ENCODE data around the gene FAM3D.
"Not testable (repeated sequence)": the region's sequence is repeated elsewhere in the genome, so short reads cannot be mapped to it uniquely, and the experiment has no call there.

FAM3D gene

DNA sequence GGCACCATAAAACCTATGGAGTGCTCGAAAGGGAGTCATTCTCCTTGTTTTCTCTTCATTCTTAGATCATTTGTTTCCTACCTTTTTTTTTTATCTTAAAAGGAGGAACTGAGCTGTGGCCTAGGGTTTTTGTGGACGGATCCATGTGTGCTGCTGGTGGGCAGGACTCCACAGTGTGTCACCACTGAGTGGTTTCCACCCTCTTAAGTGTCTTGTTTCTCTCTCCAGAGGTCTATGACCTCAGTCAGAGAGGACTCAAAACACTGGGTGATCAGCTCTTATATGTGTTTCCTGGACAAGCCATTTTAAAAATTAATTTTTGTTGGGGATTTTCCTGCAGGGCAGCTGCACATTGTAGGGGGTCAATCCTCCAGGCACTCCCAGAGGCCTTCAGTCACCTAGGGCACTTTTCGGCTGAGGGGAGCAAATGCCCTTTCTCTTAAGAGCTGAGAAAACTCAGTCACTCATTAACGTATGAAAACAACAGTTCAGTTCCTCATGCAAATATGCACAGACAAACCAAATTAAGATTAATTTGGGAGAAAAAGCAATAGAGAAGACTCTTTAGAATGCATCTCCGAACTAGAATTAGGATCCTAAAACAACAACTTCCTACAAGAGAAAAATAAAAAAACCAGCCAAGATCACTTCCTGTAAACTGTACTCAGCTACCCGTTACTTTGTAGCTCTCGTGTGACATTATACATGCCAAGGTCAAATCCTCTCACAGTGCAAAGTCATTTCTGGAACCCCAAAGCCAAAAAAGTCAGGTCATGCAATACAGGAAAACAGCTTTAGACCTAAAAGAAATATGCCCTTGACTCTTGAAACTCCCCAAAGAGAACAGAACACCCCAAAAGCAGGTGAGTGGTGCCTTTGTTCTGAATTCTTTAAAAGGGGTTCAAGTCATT is 27.6 kb upstream of the FAM3D start:
- no peak for DNase-seq
- no peak for ATAC-seq
- Mint-ChIP-seq H3K9me3 (peaks cover 23% of the 10 kb centered on the region), H3K36me3 (ENCODE audit: low read depth) (no peaks in the 10 kb centered on the region), H3K27ac (no peak overlapping the region), H3K27me3 (peaks cover 8% of the 10 kb centered on the region), H3K4me3 (no peak overlapping the region), H3K4me1 (no peaks in the 10 kb centered on the region)

DNA sequence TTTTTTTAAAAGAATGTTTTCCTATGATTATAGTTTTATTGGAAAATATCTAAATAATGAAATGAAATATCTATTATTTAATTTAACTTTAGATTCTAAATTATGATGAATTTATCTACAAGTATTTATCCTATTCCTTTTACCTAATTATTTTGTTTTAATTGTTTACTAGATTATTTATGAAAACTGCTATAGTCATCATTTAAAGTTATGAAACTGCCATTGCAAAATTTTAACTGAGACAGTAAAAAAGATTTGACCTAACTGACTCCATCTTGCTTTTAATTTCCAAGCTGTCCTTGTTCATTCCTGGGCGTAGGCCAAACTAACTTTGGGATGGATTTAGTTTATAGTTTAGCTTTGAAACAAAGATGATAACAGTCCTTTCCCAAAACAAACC is 25.9 kb upstream of the FAM3D start:
- Mint-ChIP-seq H3K27ac (no peak overlapping the region), H3K4me3 (no peak overlapping the region), H3K4me1 (no peaks in the 10 kb centered on the region), H3K9me3 (peaks cover 23% of the 10 kb centered on the region), H3K36me3 (ENCODE audit: low read depth) (no peaks in the 10 kb centered on the region), H3K27me3 (peaks cover 8% of the 10 kb centered on the region)
- no peak for ATAC-seq
- no peak for DNase-seq

DNA sequence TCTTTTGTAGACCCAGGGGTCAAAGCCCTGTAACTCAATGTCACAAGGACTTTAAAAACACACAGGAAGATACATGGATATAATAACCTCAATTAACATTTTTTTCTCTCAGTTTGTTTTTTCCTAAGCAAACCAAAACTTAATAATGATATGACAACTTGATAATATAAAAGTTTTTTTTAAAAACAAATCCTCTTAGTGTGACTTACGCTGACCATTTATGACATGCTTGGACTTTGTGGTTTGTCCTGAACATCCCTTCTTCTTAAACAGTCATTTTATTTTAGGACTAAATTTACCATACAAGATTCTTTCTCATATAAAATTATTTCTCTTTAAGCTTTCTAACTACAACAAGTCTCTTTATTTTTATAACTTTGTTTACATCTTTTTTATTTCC is 25.4 kb upstream of the FAM3D start:
- no peak for DNase-seq
- Mint-ChIP-seq H3K4me1 (no peaks in the 10 kb centered on the region), H3K27ac (no peak overlapping the region), H3K27me3 (peaks cover 8% of the 10 kb centered on the region), H3K36me3 (ENCODE audit: low read depth) (no peaks in the 10 kb centered on the region), H3K9me3 (peaks cover 23% of the 10 kb centered on the region), H3K4me3 (no peak overlapping the region)
- ATAC-seq = no peak

DNA sequence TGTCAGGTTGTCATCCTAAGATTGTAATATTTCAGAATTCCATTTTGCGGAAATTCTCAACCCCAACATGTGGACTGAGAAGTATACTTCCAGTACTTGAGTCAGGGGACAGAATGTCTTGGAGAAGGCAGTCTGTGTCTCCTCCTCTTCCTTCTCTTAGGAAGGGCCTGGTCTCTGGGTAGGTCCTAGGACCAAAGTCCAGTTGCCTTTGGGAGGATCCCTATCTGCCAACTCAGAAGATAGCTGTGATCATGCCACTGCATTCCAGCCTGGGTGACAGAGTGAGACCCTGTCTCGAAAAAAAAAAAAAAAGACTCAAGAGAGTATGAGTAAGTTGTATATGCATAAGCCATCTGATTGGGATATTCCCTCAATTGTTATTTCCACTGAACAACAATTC is 23.9 kb upstream of the FAM3D start:
- DNase-seq (no peak), ATAC-seq (no peak)
- Mint-ChIP-seq H3K4me1 (no peaks in the 10 kb centered on the region), H3K9me3 (peaks cover 23% of the 10 kb centered on the region), H3K27me3 (peaks cover 8% of the 10 kb centered on the region), H3K4me3 (no peak overlapping the region), H3K36me3 (ENCODE audit: low read depth) (no peaks in the 10 kb centered on the region), H3K27ac (no peak overlapping the region)

DNA sequence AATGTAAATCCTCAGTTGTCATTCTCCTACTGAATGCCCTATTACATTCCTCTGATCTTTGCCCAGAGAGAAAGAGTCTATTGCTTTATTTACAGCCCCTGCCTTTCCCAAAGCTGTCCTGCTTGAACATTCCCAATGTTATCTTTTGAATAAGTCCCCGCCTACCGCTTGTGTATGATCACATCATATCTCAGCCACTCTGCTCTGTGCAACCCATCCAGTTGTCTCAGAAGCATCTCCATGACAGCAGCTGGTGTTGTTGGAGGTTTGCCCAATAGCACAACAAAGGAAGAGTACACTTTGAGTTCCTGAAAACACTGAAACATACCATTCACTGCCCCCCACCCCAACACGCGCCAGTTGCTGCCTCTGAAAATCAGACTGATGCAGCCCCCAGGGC is 22.0 kb upstream of the FAM3D start:
- DNase-seq (no peak), ATAC-seq (no peak)
- H3K4me1 Mint-ChIP-seq = peaks cover 3% of the 10 kb centered on the region
- no peaks in the 10 kb centered on the region for H3K36me3 Mint-ChIP-seq (ENCODE audit: low read depth)
- H3K9me3 Mint-ChIP-seq = peaks cover 20% of the 10 kb centered on the region
- no peak overlapping the region for H3K27ac Mint-ChIP-seq
- peaks cover 10% of the 10 kb centered on the region for H3K27me3 Mint-ChIP-seq
- H3K4me3 Mint-ChIP-seq = no peak overlapping the region

DNA sequence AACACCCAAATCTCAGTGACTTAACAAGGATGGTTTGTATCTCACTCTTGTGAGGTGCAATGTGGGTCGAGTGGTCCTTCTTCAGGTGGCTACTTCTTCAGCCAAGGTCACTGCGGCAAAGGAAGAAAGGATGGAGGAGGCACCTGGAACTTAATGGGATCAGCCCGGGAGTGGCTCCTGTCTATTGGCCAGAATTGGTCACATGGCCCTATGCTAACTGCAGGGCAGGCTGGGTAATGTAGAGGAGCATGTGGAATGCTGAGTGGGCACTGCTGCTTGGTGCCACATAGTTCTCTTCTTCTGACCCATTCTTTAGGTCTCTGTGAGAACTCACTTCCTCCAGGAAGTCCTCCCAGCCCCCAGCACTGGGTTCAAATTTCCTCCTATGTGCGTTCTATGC is 20.3 kb upstream of the FAM3D start:
- peaks cover 15% of the 10 kb centered on the region for H3K4me1 Mint-ChIP-seq
- H3K27ac Mint-ChIP-seq = no peak overlapping the region
- H3K4me3 Mint-ChIP-seq = no peak overlapping the region
- H3K27me3 Mint-ChIP-seq = peaks cover 10% of the 10 kb centered on the region
- ATAC-seq (no peak), DNase-seq (no peak)
- H3K36me3 Mint-ChIP-seq (ENCODE audit: low read depth) = no peaks in the 10 kb centered on the region
- H3K9me3 Mint-ChIP-seq = peaks cover 11% of the 10 kb centered on the region

DNA sequence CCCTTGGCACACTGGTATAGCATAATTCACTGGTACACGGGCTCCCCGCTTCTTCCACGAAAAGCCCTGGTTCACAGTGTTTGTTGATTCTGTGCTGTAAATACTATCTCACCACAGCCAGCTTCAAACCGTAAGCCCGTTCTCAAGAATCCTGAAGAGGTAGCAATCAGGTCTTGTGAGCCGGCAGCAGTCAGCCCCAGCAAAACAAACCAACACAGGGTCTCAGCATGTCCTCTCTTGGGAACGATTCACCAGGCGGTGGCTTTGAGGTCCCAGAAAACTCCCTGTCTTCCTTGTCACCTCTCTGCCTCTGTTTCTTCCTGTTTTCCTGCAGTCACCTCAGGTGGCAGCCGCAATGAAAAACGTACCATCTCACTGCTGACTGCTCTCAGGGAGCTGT is 19.1 kb upstream of the FAM3D start:
- Mint-ChIP-seq H3K27ac (no peak overlapping the region), H3K4me3 (no peak overlapping the region), H3K27me3 (peaks cover 10% of the 10 kb centered on the region), H3K36me3 (ENCODE audit: low read depth) (no peaks in the 10 kb centered on the region), H3K9me3 (peaks cover 4% of the 10 kb centered on the region), H3K4me1 (peaks cover 15% of the 10 kb centered on the region)
- ATAC-seq (no peak), DNase-seq (no peak)

DNA sequence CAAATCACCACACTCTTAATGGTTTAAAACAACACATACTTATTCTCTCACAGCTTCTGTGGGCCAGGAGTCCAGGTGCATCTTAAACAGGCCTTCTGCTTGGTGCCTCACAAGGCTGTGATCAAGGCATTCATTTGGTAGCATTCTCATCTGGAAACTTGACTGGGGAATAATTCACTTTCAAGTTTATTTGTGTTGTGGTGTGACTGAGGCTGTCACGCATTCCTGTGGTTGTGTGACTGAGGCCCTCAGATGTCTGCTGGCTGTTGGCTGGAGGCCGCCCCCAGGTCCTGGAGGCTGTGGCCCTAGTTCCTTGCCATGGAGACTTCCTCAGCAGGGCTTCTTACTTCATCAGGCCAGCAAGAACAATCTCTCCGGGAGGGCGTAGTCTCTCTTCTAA is 16.9 kb upstream of the FAM3D start:
- ATAC-seq (peak; percentile 48), DNase-seq (peak; percentile 8)
- no peak overlapping the region for H3K27ac Mint-ChIP-seq
- H3K4me1 Mint-ChIP-seq = peaks cover 15% of the 10 kb centered on the region
- H3K36me3 Mint-ChIP-seq (ENCODE audit: low read depth) = no peaks in the 10 kb centered on the region
- H3K4me3 Mint-ChIP-seq = no peak overlapping the region
- no peaks in the 10 kb centered on the region for H3K9me3 Mint-ChIP-seq
- peaks cover 8% of the 10 kb centered on the region for H3K27me3 Mint-ChIP-seq

DNA sequence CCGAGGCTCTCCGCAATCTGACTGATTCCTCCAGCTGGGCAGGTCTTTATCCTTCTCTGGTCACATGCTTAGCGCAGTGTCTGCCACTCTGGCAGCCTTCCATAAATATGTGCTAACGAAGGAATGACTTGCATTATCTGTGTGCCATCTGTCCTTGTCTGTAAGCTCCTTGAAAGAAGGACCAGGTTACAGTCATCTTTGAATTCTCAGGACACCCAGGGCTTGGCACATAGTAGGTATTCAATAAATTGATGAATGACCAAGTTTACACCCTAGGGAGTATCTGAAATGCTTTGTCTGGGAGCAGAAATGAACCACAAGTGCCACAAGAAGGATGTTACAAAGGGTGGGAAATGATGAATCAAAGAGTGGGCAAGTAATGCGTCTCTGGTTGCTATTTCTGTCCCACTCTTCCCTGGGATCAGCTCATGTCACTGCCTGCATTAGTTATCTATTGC is 16.5 kb upstream of the FAM3D start:
- peak; percentile 30 for ATAC-seq
- H3K36me3 Mint-ChIP-seq (ENCODE audit: low read depth) = no peaks in the 10 kb centered on the region
- H3K4me1 Mint-ChIP-seq = peaks cover 15% of the 10 kb centered on the region
- H3K27ac Mint-ChIP-seq = no peak overlapping the region
- no peak for DNase-seq
- peaks cover 8% of the 10 kb centered on the region for H3K27me3 Mint-ChIP-seq
- H3K4me3 Mint-ChIP-seq = no peak overlapping the region
- no peaks in the 10 kb centered on the region for H3K9me3 Mint-ChIP-seq

DNA sequence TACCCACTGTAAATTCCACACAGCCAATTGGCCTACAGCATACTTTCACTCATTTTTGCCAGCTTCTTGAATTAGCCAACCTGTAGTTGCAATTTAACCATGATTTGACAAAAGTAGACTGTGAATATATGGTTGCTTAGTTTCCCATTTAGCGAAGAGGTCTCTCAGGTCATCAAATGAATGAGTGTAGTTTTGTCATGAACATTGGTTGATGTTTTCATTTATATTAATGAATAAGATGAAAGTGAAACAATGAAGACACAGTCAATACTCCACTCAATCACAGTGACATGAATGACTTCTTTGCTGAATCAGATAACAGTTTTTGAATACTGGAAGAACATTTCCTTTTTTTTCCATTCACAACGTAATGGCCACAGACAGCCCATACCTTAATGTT is 15.3 kb upstream of the FAM3D start:
- H3K4me1 Mint-ChIP-seq = peaks cover 15% of the 10 kb centered on the region
- H3K9me3 Mint-ChIP-seq = peaks cover 5% of the 10 kb centered on the region
- ATAC-seq = no peak
- no peaks in the 10 kb centered on the region for H3K36me3 Mint-ChIP-seq (ENCODE audit: low read depth)
- H3K4me3 Mint-ChIP-seq = no peak overlapping the region
- DNase-seq = no peak
- peaks cover 16% of the 10 kb centered on the region for H3K27me3 Mint-ChIP-seq
- H3K27ac Mint-ChIP-seq = no peak overlapping the region

DNA sequence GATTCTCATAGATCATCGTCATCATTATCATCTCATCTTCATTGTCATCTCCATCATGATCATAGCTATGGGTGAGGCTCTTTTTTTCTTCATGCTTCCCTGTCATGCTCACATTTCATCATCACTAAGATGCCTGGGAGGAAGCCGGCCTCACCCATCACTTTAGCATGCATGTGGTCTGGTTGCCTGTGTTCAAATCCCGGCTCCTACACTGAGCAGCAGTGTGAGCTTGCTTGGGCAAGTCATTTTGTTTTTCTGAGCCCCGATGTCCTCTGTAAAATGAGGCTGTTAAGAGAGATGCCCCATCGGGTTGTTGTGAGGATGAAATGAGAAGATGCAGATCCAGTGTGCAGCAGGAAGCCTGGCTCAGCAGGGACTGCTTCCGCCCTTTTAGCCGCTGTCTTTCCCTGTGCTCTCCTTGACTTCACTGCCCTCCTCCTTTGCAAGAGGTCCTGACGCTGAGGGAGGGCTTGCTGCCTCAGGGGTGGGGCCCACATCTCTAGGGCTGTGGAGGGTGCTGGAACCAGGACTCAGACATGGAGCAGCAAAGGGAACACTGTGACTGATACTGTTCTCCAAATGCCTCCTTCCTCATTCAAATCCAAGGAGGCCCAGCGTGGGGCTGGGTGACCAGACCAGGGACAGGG is 14.4 kb upstream of the FAM3D start:
- H3K36me3 Mint-ChIP-seq (ENCODE audit: low read depth) = no peaks in the 10 kb centered on the region
- DNase-seq (no peak), ATAC-seq (no peak)
- no peak overlapping the region for H3K27ac Mint-ChIP-seq
- peaks cover 17% of the 10 kb centered on the region for H3K27me3 Mint-ChIP-seq
- peaks cover 15% of the 10 kb centered on the region for H3K4me1 Mint-ChIP-seq
- H3K9me3 Mint-ChIP-seq = peaks cover 6% of the 10 kb centered on the region
- no peak overlapping the region for H3K4me3 Mint-ChIP-seq

DNA sequence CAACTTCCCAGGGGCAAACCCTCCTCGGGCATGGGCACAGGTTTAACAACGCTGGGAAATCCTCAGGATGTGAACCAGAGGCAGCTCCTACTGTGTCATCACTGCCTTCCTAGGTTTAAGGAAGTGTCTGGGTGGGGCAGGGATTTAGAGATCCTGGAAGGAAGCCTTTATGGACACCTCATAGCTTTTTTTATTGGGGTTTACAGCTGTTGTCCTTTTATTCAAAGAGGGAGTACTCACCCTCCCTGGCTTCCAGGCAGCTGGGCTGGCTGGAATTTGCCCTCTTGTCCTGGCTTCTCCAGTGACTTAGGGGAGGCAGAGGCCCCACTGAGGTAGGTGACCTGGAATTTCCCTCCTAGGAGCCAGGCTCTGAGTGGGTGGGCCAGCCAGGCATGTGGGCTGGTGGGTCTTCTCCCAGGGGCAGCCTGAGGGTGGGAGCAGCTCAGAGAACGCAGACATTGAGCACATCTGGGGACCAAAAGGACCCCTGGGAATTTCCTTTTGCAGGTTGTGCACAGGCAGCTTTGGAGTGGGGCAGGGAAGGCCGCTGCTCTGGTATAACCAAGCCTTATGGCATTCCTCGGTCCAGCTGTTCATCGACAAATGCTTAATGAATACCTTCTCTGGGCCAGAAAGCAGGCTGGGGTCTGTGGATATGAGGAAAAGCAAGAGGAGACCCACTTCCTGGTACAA is 13.5 kb upstream of the FAM3D start:
- Mint-ChIP-seq H3K9me3 (peaks cover 6% of the 10 kb centered on the region), H3K4me3 (no peak overlapping the region), H3K4me1 (peaks cover 15% of the 10 kb centered on the region), H3K27me3 (peaks cover 15% of the 10 kb centered on the region), H3K36me3 (ENCODE audit: low read depth) (no peaks in the 10 kb centered on the region), H3K27ac (no peak overlapping the region)
- DNase-seq = no peak
- no peak for ATAC-seq

DNA sequence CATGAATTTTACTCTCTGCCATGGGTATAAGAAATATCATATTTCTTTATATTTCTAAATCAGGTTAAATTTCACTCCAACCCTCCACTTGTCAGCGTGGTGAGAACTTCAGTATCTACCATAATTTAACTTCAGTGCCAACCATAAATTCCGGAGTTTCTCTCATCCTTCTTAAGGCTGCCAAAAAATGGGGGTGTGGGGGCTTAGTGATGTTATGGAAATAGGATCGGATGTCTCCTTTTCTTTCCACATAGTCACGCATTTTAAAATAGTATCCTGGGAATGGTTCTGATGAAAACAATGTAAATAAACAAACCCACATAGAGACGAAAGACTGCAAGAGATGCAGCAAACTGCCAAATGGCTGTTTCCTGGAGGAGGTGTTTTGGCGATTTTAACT is 12.9 kb upstream of the FAM3D start:
- no peak for DNase-seq

DNA sequence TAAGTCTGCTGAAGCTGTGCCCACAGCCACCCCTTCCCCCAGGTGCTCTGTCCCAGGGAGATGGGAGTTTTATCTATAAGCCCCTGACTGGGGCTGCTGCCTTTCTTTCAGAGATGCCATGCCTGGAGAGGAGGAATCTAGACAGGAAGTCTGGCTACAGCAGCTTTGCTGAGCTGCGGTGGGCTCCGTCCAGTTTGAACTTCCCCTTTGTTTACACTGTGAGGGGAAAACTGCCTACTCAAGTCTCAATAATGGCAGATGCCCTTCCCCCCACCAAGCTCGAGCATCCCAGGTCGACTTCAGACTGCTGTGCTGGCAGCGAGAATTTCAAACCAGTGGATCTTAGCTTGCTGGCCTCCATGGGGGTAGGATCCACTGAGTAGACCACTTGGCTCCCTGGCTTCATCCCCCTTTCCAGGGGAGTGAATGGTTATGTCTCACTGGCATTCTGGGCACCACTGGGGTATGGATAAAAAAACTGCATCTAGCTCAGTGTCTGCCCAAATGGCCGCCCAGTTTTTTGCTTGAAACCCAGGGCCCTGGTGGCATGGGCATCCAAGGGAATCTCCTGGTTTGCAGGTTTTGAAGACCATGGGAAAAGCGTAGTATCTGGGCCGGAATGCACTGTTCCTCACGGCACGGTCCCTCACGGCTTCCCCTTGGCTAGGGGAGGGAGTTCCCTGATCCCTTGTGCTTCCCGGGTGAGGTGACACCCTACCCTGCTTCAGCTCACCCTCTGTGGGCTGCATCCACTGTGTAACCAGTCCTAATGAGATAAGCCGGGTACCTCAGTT is 11.8 kb upstream of the FAM3D start:
- H3K27me3 Mint-ChIP-seq = peaks cover 15% of the 10 kb centered on the region
- H3K27ac Mint-ChIP-seq; H3K36me3 Mint-ChIP-seq (ENCODE audit: low read depth): not testable (repeated sequence)

More for the DNA sequence above, 12.9 kb upstream of the FAM3D start:
- H3K36me3 Mint-ChIP-seq (ENCODE audit: low read depth) = no peaks in the 10 kb centered on the region
- H3K9me3 Mint-ChIP-seq = peaks cover 6% of the 10 kb centered on the region
- ATAC-seq = no peak
- H3K27me3 Mint-ChIP-seq = peaks cover 15% of the 10 kb centered on the region
- H3K4me1 Mint-ChIP-seq = peaks cover 15% of the 10 kb centered on the region
- no peak overlapping the region for H3K4me3 Mint-ChIP-seq
- H3K27ac Mint-ChIP-seq = no peak overlapping the region

More for the DNA sequence above, 11.8 kb upstream of the FAM3D start:
- H3K4me1 Mint-ChIP-seq = peaks cover 10% of the 10 kb centered on the region
- ATAC-seq, H3K4me3 Mint-ChIP-seq, DNase-seq, H3K9me3 Mint-ChIP-seq: not testable (repeated sequence)

All from activated naive CD8-positive, alpha-beta T cell treated with anti-CD3 and anti-CD28 coated beads, Interleukin-2, amount 50 U/mL, for 24 hours (primary cell).